PC-3 (cell line): ENCODE data around the gene TMEM42.
"Not testable (repeated sequence)": the region's sequence is repeated elsewhere in the genome, so short reads cannot be mapped to it uniquely, and the experiment has no call there.

ENCODE experiments used
- CTCF ChIP-seq: fragments of 300-600 bp; sonication (generic); conservative IDR thresholded peaks from 2 replicates; pipeline ENCODE4 v1.5.1; 2017; ENCODE audit warnings: antibody characterized with exemption, low read depth, mild to moderate bottlenecking, low read length
- EZH2 ChIP-seq: fragments of 300-600 bp; sonication (generic); IDR thresholded peaks from one replicate; pipeline ENCODE4 v1.6.1; 2017; ENCODE audit warnings: antibody characterized with exemption, mild to moderate bottlenecking, low read length; ENCODE audit not compliant: unreplicated experiment
- EZH2phosphoT487 ChIP-seq: fragments of 300-600 bp; sonication (generic); IDR thresholded peaks from 2 replicates; pipeline ENCODE4 v1.6.1; 2018; ENCODE audit warnings: mild to moderate bottlenecking, antibody characterized with exemption, low read length, borderline replicate concordance

GRCh38 chr3:44816334-44816733 is 45.4 kb upstream of the TMEM42 start:
- TF ChIP-seq CTCF, EZH2phosphoT487, EZH2: not testable (repeated sequence)
